Activated T-cell treated with anti-CD3 and anti-CD28 coated beads for 1 hour (primary cell): Measurements from ENCODE around the gene SDK1.
"Not testable (repeated sequence)": the region's sequence is repeated elsewhere in the genome, so short reads cannot be mapped to it uniquely, and the experiment has no call there.

Experiments used
- DNase-seq: peaks from one replicate; pipeline ENCODE4 v3.0.0-alpha.2; 2020; ENCODE audit warnings: low read depth

SDK1 gene

DNA sequence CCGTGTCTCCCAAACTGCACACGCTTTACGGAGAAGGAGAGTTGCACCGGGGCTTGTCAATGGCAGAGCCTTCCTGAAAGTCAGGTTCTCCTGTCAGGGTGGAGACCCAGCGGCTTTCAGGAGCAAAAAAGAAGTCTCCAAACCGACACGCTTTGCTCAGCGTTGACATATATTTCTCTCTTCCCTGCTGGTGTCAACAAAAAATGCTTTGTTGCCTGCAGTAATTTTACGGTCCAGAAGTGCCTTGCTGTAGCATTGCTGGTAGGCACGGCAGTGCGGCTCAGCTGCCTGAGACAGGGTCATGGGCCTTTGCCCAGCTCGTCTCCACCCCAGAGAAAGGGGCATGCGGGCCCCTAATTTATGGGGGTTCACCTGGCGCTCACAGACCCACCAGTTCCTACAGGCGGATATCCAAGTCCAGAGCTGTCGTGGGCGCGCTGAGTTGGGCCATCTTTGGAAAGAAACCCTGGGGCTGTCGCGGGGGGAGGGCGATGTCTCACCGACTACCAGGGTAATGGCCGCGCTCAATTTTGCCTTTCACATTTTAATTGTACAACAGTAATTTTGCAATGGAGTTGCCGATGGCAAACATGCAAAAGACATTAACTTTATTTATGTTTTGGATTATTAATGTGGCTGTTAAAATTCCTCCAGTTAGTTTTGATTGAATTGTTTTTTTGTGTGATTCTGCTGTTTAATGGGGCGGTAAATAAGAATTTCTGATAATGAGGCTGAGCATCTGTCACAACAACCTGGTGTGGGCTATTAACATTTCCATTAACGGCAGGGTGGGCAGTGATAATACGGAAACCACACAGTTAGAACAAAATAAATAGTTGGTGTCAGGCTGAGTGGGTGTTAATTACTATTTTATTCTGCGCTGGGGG lies 902.8 kb downstream of the SDK1 start:
- DNase-seq: no peak

DNA sequence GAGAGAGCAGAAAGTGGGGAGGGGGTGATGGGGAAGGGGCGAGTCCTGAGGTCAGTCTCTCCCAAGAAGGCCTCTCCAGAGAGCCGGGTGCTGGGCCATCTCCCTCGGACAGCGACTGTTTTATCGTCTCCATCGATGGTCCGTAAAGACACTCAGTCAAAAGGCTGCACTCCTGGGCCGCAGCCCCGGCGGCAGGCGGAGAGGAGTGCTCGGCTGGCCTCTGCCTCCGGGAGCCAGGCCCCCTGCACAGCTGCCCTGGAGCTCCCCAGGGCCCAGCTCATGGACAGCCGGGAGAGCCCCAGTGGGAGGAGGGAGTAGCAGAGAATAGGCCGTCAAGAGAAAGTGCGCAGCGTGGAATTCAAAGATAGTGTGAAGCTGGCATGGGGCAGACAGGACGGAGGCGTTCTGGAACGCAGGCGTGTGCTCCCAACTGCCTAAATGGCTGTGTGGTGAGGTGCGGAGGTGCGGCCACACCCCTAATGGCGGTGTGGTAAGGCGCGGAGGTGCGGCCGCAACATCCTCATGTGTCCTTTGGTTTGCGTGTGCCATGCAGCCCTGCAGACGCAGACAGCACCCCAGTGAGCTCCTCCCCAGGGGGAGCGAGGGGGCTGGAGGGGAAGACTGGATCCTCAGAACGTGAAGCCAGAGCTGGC lies 903.6 kb downstream of the SDK1 start:
- DNase-seq: peak; percentile 20

DNA sequence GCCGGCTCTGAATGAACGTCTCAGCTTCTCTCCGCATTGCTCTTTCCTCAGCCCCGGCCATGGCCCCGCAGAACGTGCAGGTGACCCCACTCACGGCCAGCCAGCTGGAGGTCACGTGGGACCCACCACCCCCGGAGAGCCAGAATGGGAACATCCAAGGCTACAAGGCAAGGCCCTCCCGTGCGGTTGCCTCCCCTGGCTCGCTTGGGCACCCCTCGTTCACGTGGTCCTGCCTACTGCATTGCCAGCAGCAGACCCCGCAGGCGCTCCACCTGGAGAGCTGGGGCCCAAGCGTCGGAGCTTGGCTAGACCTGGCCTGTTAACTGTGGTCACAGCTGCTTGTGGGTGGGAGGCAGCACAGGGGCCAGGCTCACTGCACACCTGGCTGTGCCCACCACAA lies 904.8 kb downstream of the SDK1 start:
- no peak for DNase-seq

DNA sequence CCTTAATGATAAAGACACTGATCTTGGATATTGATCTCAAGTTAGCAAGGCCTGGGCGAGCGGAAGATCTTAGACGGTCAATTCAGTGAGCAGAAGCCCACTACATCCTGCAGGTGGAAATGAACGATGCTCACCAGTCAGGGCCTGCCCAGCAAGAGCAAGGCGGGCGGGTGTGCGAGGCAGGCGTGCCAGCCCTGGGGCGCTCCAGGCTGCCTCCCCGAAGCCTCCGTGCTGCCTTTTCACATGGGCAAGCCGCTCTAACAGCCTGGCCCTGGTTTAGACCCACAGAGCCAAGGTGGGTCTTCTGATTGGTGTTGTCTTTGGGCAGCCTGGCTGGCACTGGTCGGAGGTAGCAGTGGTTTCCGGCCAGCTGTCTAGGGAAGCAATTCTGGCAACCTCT lies 906.0 kb downstream of the SDK1 start:
- no peak for DNase-seq

DNA sequence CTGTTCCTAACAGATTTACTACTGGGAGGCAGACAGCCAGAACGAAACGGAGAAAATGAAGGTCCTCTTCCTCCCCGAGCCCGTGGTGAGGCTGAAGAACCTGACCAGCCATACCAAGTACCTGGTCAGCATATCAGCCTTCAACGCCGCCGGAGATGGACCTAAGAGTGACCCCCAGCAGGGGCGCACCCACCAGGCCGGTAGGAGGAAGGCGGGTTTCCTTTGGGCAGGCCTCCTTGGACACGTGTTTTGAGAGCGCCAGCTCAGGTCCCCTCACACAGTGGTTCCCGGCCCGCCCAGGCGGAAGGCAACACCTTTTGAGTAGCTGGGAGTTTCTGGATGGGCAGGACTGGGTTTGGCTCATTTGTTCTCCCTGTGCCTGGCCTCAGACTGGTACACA lies 907.0 kb downstream of the SDK1 start:
- no peak for DNase-seq

DNA sequence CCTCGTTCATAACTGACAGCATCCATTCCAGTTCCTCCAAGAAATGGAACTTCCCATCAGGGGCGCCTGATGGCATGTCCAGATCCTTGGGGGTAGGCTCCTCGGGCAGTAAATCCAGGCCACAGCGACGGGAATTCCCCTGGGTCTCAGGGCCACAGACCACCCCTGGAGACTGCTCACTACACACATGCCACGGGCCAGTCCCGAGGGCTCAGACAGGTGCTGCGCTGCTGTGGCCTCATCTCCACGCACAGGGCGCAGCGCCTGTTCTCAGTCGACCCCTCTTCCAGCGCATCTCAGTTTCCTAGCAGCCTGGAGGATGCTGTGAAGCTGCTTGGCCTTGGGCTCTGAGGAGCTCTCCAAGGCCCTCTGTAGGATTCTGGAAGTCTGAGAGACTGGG lies 907.5 kb downstream of the SDK1 start:
- DNase-seq: no peak

DNA sequence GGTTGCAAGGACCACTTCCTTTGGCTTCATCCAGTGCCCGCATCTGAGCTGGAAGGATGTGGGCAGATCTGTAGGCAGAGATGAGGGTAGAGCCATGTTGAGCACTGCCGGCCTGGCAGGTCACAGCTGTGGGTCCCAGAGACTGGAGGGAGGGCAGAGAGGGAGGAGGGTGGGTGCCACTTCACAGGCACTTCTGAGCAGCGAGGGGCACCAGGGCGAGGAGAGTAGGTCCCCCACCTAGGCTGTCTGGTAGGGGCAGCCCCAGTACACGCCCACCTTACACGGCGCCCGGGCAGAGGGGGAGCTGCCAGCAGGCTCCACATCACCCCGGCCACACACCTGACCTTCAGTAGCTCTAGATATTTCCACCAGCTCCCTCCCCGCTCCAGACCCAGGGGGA lies 908.1 kb downstream of the SDK1 start:
- DNase-seq: no peak

DNA sequence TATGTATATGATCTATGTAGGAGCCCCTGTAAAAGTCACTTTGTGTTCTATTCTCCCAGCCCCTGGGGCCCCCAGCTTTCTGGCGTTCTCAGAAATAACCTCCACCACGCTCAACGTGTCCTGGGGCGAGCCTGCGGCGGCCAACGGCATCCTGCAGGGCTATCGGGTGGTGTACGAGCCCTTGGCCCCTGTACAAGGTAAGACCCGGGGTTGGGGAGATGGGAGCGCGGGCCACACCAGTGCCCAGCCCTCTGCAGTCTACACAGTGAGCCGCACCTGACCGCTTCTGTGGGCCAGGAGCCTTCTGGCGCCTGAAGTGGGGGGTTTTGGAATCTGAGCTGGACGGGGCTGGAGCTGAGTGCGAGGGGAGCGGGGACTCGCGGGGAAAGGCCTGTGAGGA lies 908.9 kb downstream of the SDK1 start:
- DNase-seq: no peak

DNA sequence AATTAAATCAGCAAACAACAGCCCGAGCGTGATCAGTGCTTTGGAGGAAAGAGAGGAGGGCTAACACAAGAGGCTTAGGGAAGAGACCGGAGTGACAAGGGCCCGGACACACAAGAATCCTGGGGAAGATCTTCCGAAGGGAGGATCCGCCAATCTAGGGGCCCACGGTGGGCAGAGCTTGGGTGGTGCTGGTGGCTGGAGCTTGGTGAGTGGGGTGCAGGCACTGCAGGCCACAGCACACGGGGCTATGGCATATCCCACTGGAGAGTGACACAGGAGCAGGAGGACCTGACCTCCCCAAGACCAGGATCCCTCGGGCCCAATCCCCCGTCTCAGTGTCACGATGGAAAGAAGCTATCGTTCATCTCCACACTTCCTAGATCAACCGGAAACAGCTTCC lies 909.8 kb downstream of the SDK1 start:
- no peak for DNase-seq

DNA sequence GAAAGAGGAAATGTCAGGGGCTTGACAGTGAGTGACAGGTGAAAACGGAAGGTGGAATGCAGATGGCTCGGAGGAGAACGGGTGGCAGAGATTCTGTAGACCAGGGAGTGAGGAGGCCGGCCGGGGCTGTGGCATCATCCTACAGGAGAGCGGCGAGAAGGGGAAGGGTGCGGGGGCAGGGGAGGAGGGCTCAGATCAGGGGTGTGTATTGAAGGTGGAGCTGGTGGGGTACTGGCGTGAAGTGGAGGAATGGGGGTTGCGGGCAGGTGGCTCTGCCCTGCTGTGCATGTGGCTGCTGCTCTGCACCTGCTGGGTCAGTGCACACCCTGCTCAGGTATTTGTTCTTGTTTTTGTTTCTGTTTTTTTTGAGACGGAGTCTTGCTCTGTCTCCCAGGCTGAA lies 910.2 kb downstream of the SDK1 start:
- DNase-seq: no peak

DNA sequence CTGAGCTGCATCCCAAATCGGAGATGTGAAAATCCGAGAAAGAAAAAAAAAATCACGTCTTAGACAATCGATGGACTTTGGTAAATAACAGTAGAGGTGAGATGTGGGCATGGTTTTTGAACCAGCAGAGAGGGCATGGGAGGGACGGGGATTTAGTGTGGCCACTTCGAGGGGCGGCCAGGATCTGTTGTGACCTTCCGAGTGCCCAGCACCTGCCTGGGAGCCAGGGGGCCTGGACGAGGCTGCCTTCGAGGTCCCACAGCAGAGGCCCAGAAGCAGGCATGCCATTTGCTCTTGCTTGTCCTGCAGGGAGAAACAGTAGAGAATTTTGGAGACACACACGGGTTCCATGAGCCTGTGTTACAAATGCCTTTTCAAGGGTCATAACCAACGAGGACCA lies 911.3 kb downstream of the SDK1 start:
- DNase-seq: no peak

DNA sequence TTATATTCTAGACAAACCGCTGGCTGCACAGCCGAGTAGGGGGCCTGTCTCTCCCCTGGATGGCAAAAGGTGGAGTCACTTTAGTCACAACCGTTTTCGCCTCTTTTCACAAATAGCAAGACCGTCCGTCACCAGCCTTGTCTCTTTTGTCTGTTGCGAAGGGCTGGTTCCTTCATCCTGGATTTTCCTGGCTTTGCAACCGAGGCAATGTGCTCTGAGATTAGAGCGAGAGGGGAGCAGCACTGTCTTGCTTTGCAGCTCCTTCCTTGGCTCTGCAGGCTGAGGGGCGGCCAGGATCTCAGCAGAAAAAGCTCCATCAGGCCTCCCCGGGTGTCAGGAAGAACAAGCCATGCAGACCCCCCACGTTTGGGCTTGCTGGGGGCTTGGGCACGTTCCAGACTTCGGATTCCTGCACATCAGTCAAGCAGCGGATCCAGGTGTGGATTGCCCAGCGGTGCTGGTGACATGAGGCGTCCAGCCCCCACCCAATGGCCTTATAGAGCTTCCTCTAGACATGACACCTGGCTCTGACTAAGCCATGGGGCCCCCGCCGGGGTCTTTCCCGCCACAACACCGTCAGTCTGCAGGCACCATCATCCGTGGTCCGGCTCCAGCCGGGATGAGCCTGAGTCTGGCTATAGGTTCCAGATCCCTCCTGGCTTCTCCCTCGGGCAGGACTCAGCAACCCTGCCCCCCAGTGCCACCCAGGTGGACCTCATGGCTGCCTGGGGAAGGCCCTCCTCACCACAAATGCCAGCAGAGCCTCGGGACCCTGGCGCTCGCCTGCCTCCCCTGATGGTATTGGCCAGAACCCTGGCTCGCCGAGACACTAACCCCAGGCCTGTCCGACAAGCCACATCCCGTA lies 913.5 kb downstream of the SDK1 start:
- DNase-seq: no peak

DNA sequence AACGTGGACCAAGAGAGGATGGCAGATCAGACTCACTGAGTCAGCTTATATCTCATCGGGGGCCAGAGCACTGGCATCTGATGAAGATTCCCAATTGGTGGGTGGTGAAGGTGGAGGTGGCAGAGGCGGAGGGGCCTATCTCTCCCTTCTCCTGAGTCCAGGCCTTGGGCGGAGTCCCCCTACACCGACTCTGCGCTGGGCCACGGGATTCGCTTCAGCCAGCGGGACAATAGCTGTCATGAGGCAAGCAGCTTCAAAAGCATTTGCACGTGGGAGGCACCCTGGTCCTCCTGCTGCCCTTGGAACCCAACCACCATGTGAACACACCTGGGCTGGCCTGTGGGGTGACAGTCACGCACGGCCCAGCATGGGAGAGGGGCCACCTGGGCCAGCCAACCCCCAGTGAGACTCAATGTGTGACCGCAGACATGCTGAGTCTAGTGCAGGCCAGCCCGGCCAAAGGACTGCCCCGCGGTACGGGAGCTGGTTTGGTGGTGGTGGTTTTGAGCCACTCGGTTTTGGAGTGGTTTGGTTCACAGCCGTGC lies 914.2 kb downstream of the SDK1 start:
- no peak for DNase-seq

DNA sequence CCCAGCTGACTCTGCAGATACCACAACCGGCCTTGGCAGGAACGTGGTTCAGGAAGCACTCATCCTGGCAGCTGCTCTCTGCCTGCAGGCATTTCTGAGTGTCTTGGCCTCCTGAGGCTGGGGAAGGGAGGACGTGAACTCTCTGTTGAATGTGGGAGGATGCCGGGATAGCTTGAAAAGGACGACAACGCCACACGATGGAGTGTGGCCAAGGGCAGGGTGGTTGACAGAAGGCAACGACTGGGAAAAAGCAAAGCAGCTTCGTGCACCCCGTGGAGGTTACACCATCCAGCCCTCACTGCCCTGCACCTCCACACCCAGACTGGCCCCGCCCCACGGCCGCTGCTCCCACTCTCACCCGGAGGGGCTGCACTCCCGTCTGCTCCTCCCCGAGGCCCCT lies 915.0 kb downstream of the SDK1 start:
- no peak for DNase-seq

DNA sequence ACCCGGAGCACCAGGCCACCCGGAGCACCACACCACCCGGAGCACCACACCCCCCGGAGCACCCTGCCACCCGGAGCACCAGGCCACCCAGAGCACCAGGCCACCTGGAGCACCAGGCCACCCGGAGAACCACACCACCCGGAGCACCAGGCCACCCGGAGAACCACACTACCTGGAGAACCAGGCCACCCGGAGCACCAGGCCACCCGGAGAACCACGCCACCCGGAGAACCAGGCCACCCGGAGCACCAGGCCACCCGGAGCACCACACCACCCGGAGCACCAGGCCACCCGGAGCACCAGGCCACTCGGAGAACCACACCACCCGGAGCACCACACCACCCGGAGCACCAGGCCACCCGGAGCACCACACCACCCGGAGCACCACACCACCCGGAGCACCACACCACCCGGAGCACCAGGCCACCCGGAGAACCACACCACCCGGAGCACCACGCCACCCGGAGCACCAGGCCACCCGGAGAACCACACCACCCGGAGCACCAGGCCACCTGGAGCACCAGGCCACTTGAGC lies 916.1 kb downstream of the SDK1 start:
- DNase-seq: not testable (repeated sequence)

DNA sequence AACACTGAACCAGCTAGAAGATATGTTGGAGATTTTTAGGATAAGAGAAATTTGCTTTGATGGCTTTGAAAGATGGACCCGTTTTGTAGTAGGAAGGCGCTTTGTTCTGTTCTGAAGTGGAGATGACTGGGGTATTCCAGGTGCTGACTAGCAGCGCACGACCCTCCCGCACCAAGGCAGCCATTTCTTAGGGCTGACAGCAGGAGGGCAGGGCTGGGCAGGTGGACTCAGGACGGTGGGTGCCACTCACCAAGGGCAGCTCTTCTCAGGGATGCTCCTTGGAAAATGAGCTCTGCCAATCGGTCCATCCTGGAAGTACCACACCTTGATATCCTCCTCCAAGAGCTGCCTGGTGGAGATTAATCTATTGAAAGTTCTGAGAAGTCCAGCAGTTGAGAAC lies 917.4 kb downstream of the SDK1 start:
- DNase-seq: no peak

DNA sequence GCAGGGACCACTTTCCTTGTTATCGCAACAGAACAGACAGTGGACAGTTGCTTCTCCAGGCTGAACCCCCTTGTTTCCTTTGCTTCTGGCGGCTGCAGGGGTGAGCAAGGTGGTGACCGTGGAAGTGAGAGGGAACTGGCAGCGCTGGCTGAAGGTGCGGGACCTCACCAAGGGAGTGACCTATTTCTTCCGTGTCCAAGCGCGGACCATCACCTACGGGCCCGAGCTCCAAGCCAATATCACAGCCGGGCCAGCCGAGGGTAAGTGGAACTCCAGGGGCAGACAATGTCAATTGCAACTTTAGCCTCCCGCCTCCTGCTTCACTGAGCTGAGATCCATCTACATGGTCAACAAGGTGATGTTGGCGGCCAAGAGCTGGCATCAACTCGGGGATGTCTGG lies 919.0 kb downstream of the SDK1 start:
- DNase-seq: no peak

DNA sequence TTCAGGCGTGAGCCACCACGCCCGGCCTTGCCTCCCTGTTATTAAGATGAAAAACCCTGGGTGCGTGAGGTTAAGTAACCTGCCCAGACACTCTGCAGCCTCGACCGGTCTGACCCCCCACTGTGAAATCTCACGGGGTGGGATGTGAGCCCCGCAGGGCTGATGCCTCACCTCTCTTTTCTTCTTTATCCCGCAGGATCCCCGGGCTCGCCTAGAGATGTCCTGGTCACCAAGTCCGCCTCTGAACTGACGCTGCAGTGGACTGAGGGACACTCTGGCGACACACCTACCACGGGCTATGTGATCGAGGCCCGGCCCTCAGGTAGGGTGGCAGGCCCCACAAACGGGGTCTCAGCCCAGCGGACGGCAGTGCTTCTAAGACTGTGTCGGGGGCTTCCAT lies 920.0 kb downstream of the SDK1 start:
- DNase-seq: no peak

DNA sequence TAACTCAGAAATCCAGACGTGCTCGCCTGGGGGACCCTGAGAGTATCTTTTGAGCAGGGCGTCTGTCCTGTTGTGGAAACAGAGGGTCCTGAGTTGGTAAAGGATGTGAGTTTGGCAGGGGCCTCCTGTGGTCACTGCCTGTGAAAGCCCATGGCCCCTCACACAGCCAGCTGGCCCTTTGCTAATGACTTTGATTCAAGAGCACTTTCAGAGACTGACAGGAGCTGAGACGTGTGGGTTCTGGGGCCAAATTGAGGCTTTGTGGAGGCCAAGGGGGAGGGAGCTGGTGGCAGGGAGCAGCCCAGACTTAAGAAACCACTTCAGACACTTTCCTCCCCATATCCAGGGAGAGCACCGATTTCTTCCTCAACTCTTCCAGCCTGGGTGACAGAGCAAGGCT lies 921.6 kb downstream of the SDK1 start:
- DNase-seq: no peak

DNA sequence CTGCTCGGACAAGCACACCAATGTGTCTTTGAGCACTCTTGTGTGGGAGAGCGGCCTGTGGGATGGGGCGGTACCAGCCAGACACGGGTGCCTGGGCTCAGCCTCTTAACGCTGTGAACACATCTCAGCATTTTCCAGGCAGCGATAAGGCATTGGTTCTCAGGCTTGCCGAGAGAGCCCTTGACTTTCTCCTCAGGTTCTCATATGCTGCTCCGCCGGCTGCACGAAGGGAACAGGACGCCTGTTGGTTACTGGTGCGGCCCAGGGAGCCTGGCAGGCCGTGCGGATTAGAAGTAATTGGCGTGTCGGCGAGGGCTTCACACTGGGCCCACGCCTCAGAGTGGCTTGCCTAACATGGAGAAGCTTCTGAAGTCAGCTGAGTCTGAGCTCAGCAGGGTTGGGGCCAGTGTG lies 924.3 kb downstream of the SDK1 start:
- DNase-seq: no peak

DNA sequence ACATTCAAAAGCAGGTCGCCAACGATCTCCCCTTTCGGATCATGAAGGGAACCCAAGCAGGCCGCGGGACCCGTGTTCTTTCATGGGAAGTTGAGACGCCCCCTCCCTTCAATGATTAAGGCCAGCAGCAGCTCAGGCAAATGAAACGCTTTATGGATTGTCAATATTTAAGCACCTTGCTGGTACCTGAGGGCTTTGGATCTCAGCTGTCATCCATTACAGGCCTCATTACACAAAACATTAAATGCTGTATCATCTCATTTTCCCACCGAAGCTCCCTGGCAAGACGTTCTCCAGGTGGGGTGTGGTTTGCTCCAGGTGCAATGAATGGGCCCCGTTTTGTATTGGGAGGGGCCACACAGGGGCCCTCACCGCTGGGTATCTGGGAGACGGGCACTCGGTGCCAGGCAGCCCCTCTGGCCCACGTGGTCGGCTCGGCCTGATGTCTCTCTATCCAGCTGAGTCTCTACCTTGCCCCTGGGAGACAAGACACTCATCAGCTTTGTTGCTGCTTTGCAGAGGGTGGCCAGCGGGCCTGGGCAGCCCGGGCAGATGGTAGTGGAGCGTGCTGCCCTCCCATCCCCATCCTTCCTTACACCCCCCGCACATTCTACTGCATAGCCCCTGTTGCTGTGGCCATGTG lies 925.0 kb downstream of the SDK1 start:
- no peak for DNase-seq

DNA sequence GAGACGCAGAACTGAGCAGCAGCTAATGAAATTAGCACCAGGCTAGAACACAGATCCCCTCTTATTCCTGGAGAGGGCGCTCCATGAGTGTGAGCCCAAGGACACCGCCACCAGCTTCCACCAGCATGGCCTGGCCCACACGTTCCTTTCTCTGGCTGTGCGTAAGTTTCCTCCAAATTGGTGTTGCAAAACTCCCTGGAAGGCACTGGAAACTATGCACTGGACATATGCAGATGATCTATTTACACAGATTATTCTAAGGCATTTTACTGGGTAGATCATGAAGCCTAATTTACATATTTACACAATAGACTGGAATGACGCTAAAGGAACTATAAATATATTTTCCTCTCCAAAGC lies 925.5 kb downstream of the SDK1 start:
- no peak for DNase-seq
